OCI-M1 (cell line): ENCODE data around the gene CMTR1.
"Not testable (repeated sequence)": the region's sequence is repeated elsewhere in the genome, so short reads cannot be mapped to it uniquely, and the experiment has no call there.

Experiments
- DNase-seq: peaks from one replicate; lab custom pipeline; 2025; lab: John Stamatoyannopoulos, UW

The CMTR1 gene

DNA sequence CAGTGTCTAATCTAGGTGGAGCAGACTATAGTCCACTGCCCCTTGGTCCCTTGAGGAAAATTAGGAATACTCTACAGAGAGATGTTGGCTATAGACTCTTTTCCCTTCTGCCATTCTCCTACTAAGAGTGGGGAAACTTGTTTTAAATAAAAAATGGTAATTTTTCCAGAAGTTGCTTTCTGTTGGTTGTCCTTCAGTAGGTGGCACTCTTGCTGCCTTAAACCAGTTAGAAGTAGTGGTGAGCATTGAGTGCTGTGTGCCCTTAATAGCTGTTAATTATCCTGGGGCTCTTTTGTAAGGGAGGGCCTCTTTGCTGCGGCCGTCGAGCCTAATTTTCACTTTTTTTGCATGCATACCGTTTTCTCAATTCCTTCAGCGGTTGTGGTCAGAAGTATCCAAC lies 2.8 kb downstream of the CMTR1 start:
- peak; percentile 13 for DNase-seq

DNA sequence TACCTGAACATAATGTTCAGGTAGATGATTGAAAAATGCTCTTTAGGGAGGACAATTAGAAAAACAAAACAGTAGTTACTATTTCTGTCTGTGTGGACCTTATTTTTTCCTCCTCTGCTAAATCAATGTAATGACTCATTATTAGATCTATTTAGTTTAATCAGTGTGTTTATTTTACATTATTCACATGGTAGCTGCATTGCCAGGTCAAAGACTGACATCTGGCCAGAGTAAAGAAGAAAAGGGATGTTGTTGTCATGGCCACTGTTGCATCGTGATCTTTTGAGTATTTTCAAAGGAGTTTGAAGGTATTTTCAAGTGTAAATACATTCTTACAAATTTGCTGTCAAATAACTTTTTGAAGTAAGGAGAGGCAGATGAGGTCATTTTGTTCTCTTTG lies 5.9 kb downstream of the CMTR1 start:
- no peak for DNase-seq

DNA sequence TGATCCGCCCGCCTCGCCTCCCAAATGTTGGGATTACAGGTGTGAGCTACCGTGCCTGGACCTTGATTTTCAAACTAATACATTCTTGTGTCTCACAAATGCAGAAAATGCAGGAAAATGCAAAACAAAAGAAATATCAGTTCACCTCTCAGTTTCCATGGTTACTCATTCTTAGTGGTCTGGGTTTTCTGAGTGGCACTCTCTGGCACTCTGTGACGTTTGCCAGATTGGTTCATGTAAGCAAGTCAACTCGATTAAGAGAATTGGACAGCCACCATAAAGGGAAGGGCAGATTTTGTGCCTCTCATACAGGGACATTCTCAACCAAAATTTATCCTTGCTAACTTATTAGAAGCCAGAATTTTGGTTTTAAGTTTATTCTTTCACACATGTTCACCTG lies 8.6 kb downstream of the CMTR1 start:
- no peak for DNase-seq

DNA sequence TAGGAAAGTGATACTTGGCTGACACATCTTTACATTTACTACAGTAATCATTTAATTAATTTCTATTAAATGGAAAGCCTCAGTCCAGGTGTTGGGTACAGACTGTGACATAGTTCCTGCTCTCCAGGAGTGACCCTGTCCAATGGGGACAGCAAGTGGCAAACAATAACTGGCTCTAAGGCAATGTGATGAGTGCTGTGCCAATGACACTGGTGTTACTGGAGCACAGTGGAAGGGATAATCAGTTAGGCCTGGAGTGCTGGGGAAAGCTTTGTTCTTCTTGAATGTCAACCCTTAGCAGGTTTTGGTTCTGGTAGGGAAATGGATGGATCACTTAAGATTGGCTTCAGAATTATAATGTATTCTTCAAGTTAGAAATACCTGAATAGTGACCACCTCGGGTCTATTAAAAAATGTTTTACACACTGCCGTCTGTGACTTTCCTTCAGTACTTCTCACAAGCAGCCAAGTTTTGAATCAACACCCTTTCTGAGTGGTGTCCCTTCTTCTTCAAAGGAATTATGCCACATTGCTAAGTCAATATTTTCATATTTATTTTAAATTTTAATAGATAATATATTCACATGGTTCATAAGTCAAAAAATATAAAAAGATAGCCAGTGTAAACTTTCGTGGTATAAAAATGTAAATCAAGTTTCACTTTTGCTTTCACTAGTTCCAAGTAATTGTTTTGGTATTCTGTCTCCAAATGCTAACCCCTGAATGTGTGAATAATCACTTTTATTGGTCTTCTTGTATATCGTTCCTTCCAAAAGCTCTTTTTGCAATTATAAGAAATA lies 9.6 kb downstream of the CMTR1 start:
- peak; percentile 84 for DNase-seq

DNA sequence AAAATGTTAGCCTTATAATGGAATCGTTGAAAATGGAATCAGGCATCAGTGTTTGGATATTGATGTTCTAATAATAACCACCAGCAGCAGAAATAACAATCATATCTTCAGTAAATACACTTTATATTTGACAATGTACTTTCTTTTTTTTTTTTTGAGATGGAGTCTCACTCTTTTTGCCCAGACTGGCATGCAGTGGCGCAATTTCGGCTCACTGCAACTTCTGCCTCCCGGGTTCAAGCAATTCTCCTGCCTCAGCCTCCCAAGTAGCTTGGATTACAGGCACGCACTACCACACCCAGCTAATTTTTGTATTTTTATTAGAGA lies 10.2 kb downstream of the CMTR1 start:
- not testable (repeated sequence) for DNase-seq

DNA sequence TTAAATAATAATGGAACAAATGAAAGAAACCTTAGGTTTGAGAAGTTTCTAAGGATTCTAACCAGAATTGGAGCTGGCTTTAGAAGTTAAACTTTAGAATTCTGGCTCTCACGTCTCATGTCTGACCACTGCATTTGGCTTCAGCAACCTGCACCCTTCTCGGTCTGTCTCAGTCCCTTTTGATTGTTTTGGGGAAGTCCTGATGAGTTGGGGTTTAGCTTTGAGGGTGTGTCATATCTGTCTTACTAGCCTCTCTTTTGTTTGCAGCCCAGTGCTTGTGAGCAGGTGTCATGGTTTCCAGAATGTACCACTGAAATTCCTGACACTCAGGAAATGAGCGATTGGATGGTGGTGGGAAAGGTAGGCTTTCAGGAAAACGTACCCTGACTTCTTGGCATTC lies 17.0 kb downstream of the CMTR1 start:
- no peak for DNase-seq

DNA sequence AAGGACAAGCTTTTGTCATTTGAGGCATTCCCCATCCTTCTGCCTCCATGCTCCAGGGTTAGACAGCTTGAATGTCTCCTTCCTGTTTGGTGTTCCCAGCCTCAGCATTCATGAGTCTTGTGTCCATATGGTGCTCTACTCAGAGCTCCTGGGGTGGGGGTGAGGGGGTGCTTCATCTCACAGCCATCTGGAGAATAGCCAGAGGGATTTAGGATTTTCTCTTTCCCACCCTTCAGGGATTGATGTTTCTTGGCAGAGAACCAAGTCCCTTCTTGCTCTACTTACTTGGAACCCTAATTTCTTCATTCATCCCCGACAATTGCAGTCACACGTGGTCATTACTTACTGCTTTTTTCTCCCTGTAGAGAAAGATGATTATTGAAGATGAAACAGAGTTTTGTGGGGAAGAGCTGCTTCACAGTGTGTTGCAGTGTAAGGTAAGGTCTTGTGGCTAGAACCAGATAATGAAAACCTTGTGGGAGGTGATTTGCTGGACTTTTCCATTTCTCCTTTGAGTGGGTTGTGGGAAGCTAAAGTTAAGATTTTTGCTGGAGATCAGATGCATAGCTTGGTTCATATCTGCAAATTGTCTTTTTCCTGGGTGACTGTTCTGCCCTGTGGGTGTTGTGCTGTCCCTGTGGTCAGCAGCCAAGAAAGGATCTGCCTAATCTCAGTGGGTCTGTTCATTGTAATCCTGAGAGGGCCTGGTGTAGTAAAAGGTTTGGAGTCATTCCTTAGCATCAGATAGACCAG lies 18.6 kb downstream of the CMTR1 start:
- DNase-seq: no peak

DNA sequence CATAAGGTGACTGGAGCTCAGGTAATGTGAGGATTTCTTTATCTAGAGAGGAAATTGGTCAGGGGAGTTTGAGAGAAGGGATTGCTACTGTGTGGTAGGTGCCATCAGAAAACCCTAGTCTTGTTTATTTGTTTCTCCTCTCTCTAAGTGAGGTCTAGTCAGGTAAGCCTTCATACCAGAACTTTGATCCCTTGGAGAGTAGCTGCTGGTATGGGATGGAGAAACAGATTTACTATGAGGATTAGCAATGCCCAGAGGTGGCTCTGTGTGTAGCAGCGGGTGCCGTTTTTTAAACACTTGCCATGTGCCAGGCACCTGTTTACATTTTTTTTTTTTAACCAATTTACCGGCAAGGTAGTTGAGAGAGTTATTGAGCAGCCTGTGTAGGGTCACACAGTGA lies 19.5 kb downstream of the CMTR1 start:
- no peak for DNase-seq

DNA sequence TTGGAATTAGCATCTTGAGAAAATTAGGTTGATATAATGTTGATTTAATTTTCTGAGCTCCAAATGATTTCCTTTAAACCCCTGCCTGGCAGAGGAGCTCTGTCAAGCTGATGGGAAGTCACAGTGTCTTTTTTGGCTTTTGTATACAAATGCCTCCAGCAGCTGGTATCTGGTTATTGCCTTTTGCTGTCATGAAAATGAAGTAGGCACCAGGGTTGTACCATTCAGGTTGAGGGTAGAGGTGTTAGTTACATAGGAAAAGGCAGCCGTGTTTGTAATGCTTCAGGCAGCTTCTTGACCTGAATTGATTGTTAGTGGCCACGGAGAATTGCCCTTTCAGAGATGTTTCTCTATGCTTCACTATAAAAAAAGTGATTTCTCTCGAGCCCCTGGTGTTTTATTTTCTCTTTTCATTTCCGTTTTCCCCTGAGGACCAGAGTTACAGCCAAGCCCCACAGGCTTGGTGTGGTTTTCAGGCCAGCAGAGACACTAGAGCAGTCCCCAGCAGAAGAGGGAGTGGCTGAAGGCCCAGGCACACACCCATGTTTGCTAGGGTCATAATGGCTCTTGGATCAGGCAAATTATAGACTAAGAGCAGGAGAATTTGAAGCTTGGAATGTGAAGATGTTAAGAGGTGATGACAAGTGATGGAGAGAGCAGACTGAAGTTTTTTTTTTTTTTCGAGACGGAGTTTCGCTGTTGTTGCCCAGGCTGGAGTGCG lies 21.6 kb downstream of the CMTR1 start:
- DNase-seq: no peak

DNA sequence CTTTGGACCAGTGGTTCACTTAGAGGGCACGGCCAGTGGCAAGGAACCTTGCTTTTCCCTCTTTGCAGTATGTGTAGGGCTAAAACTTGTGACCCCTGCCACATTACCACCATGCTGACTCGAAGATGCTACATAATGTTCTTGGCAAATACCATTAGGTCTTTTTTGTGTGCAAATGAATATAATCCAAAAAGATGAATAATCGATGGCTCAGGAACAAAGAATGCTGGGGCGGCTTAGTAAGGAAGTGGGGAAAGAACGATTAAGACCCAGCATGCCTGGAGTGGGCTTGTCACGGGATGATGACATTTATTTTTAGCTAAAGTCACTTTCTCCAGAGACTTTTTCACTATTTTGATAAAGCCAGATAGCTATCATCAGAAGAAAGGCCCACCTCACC lies 23.1 kb downstream of the CMTR1 start:
- DNase-seq: no peak

DNA sequence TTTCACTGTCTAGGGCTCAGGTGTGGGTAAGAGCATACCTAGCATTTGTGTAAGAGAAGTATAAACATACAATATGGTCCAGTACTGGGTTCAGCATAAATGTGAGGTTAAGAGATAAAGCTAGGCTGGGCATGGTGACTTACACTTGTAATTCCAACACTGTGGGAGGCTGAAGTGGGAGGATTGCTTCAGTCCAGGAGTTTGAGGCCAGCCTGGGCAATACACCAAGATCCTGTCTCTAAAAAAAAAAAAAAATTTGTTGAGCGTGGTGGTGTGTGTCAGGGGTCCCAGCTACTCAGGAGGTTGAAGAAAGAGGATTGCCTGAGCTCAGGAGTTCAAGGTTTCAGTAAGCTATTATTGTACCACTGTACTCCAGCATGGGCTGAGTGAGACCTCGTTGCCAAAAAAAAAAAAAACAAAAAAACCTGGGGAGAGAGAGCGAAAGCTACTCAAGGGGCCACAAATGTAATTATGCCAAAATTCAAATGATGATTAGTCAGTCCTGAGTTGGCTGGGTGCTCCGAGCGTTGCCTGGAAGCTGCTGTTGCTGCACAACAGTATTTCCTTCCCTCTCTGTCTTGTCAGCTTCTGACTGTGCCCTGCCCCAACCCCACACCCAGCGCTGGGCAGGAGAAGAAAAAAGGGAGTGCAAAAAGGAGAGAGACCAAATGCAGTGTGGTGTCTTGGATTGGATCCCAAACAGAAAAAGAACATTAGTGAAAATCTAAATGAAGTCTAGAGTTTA lies 24.0 kb downstream of the CMTR1 start:
- DNase-seq: no peak

DNA sequence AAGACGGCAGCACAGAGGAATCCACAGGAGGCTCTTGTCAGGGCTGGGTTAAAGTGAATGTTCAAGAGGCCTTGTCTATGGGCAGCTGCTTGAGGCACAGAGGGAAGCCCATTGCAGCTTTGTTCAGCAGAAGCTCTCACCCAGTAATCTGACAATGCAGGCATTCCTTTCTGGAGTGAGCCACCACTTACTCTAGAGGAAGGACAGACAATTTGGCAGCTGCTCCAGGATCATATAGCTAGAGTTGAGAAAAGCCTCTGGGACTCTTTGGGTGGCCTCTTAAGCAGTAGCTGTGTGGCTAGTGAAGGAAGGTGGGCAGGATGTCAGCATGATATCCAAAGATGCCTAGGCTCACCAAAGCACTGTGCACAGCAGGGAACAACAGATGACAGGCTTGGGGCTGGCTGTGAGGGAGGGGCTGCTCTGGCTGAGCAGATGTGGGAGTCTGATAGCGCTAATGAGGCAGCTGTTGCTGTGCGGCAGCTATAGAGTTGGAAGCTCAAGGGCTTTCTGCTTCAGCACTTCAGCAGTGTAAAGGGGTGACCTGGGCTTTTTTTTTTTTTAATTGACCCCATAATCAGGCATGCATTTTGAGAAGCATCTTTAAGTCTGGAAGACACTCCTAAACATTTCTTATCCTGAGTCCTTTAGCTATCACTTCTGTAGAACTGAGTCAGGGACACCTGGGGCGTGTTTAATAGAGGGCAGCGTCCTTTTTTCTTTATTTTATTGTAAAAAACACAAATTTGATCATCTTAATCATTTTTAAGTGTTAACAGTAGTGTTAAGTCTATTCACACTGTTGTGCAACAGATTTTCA lies 27.2 kb downstream of the CMTR1 start:
- peak; percentile 88 for DNase-seq

DNA sequence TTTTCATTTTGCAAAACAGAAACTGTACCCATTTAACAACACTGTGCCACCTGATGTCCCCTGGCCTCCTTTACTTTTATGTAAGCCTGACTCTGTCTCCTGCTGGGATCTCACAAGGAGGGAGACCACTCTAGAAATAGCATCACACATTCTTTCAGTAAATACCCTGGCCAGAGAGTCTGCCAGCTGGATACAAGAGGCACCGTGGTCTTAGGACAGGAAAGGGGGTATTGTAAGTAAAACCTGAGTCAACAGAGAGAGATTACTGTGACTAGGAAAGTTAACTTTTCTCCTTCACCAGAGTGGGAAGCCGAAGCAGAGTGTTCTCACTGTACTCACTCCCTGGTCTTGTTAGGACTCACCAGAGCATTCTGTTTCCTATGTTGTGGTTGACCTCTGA lies 27.8 kb downstream of the CMTR1 start:
- DNase-seq: no peak

DNA sequence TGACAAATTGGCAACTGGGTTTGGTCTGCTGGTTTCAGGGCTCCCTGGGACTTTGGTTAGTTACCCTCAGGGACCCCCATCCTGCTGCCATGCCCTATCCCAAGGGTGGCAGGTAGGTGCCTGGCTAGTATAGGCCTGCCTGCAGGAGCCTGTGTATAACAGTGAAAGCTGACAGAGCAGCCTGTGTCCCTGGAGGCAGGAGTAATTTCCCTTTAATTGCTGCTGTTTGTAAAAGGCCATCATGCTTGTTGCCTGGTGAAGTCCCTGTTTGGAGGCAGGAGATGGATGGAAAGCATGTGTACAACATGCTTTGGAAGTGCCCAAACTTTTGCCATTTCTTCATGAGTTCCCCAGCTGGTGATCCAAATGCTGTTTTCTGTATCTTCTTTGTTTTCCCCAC lies 30.1 kb downstream of the CMTR1 start:
- no peak for DNase-seq

DNA sequence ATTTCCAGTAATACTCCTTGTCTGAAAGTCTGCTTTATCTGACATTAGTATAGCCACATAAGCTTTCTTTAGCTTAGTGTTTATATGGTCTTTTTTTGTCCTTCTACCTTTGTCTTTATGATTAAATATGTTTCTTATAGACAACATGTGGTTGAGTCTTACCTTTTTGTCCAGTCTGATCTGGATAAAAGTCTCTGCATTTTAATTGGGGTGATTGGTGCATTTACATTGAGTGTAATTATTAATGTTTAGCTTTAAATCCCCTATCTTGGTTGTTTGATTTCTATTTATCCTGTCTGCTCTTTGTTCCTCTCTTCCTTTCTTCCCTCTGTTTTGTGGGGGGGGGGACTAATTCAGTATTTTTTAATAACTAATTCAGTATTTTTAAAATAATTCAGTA lies 34.7 kb downstream of the CMTR1 start:
- no peak for DNase-seq

DNA sequence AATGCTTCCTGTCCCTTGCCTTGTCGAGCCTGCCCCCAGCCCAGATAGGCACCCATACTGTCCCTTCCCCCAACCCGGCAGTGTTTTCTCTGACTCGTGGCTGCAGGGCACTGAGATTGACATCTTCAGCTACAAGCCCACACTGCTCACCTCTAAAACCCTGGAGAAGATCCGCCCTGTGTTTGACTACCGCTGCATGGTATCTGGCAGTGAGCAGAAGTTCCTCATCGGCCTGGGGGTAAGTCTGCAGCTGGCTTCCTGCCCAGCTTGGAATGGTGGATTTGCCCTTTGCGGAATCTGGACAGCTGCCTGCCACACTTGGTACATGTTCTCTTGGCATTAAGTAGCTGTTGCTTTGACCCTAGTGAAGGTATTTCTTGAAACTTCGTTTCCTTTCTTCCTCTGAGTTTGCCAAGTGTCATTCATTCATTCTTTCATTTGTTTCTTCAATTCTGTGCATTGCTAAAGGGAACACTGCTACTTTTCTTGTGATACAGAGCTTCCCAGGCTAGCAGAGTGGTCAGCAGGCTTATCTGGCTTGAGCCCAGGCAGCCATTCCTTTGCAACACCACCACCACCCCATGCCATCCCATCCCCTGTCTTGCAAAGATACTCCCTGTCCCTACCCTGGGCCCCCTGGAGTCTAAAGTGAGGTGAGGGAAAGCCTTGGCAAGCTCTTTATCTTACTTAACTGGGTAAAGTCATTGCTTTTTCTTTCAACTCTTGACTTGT lies 40.5 kb downstream of the CMTR1 start:
- DNase-seq: no peak

DNA sequence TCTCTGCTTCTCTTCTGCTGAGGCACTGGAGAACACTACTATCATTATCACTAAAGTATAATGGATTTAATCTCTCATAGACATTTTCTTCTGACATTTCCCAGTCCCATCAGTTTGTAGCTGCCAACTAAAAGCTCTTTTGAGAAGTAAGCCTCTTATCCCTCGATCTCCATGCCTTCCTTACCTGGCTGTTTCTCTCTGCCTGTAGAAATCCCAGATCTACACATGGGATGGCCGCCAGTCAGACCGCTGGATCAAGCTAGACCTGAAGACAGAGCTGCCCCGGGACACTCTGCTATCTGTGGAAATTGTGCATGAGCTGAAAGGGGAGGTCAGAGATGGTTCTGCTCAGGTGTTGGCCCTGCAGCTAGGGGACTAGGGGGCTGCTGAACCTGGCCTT lies 41.3 kb downstream of the CMTR1 start:
- DNase-seq: no peak

DNA sequence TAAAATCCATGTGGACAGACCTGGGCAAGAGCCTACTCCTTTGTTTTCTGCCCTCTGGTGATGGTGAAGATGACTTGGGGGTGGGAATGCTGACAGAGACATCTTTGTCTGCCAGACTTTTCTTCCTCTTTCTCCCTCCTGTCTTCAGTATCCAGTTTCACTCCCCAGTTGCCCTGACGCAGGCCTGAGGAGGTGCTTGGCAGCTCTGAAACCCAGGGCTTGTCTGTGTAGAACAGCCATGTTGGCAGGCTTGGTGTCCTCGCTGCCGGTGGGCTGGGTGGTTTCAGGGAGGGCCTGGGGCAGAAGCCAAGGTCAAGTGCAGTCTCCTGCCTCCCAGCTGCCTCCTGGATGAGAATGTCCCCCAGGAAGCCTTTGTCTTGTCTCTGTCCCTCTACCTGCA lies 44.2 kb downstream of the CMTR1 start:
- no peak for DNase-seq

DNA sequence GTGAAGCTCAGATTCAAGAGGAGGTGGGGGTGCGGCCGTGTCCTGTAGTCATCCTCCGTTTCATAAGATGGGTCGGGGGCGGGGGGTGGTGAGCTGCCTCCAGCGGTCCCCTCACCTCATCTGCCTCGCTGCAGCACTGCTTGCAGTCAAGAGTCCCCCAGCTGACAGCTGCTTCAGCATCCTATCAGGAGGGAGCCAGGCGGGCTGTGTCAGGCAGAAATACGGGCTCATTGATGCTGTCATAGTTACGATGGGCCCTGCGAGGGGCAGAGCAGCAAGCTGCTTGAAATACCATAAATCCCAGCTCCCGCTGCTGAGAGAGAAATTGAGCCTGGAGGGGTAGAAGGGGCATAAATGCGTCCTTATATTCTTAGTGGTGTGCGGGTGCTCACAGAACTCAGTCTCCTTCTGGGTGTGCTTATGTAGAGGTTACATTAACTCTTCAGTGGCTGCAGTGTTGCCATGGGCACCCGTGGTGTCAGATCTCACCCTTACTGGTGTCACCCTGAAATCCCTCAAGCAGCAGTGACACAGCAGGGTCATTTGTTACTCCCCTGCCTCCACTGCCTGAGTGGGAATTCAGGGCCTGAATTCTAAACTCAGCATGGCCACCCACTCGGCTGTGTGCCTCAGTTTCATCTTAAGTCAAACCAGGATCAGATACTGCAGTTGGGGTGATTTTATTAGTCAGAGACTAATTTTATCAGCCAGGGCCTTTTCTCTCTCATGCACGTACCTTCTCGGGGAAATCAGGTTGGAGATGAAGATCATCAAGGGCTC lies 44.8 kb downstream of the CMTR1 start:
- no peak for DNase-seq

DNA sequence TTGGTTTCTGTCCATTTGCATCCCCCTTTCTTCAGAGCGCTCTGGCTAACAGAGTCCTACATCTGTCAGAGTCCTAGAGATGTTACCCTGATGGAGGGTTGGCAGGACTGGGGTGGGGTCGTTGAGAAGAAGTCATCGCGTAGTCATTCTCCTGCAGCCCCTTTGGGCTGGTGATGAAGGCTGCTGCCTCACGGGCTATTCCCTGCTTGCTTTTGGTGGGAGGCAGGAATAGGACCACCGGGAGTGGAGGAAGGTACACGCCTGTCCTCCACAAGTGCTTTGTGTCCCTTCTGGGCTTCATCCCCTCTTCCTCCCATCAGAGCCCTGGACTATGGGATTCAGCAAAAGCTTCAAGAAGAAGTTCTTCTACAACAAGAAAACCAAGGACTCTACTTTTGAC lies 45.8 kb downstream of the CMTR1 start:
- DNase-seq: no peak
